ENCODE data around the gene TUBA1B.

DNA sequence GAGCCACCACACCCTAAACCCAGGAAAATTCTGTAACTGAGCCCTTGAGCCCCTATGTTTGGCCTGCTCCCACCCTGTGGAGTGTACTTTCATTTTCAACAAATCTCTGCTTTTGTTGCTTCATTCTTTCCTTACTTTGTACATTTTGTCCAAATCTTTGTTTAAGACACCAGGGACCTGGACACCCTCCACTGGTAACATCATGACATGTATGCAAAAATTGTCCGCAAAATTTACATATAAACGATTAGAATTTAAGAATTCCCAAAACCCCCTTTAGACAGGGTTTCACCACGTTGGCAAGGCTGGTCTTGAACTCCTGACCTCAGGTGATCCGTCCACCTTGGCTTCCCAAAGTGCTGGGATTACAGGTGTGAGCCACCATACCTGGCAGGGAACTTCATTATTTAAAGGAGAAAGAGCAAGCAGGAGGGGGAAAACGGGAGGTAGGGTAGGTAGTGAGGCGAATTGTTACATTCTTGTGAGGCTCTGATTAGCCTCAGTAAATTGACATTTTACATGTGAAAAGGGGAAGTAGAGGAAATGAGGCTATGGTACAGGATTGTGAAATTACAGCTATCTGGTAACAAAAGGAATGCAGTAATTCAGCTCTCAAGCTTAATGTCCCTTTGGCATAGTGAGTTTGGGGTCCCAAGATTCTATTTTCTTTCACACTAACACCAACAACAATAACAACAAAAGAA lies 30.0 kb upstream of the TUBA1B start:
- TF ChIP-seq ZNF677 (tag by site-specific recombination; IDR thresholded peaks at IDR 0.05) (no peak), ZNF350 (tag by site-specific recombination; IDR thresholded peaks at IDR 0.05) (no peak), ZBTB21 (tag by site-specific recombination; IDR thresholded peaks at IDR 0.05) (no peak), ZNF133 (tag by site-specific recombination; IDR thresholded peaks at IDR 0.05) (no peak), ZNF777 (tag by site-specific recombination; IDR thresholded peaks at IDR 0.05; ENCODE audit: borderline replicate concordance) (no peak)
- TF ChIP-seq, protein P1, sequence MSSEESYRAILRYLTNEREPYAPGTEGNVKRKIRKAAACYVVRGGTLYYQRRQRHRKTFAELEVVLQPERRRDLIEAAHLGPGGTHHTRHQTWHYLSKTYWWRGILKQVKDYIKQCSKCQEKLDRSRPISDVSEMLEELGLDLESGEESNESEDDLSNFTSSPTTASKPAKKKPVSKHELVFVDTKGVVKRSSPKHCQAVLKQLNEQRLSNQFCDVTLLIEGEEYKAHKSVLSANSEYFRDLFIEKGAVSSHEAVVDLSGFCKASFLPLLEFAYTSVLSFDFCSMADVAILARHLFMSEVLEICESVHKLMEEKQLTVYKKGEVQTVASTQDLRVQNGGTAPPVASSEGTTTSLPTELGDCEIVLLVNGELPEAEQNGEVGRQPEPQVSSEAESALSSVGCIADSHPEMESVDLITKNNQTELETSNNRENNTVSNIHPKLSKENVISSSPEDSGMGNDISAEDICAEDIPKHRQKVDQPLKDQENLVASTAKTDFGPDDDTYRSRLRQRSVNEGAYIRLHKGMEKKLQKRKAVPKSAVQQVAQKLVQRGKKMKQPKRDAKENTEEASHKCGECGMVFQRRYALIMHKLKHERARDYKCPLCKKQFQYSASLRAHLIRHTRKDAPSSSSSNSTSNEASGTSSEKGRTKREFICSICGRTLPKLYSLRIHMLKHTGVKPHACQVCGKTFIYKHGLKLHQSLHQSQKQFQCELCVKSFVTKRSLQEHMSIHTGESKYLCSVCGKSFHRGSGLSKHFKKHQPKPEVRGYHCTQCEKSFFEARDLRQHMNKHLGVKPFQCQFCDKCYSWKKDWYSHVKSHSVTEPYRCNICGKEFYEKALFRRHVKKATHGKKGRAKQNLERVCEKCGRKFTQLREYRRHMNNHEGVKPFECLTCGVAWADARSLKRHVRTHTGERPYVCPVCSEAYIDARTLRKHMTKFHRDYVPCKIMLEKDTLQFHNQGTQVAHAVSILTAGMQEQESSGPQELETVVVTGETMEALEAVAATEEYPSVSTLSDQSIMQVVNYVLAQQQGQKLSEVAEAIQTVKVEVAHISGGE (tag by site-specific recombination; conservative IDR thresholded peaks at IDR 0.05; ENCODE audit: low read depth), result no peak
- TF ChIP-seq, protein P2, sequence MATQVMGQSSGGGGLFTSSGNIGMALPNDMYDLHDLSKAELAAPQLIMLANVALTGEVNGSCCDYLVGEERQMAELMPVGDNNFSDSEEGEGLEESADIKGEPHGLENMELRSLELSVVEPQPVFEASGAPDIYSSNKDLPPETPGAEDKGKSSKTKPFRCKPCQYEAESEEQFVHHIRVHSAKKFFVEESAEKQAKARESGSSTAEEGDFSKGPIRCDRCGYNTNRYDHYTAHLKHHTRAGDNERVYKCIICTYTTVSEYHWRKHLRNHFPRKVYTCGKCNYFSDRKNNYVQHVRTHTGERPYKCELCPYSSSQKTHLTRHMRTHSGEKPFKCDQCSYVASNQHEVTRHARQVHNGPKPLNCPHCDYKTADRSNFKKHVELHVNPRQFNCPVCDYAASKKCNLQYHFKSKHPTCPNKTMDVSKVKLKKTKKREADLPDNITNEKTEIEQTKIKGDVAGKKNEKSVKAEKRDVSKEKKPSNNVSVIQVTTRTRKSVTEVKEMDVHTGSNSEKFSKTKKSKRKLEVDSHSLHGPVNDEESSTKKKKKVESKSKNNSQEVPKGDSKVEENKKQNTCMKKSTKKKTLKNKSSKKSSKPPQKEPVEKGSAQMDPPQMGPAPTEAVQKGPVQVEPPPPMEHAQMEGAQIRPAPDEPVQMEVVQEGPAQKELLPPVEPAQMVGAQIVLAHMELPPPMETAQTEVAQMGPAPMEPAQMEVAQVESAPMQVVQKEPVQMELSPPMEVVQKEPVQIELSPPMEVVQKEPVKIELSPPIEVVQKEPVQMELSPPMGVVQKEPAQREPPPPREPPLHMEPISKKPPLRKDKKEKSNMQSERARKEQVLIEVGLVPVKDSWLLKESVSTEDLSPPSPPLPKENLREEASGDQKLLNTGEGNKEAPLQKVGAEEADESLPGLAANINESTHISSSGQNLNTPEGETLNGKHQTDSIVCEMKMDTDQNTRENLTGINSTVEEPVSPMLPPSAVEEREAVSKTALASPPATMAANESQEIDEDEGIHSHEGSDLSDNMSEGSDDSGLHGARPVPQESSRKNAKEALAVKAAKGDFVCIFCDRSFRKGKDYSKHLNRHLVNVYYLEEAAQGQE (tag by site-specific recombination; IDR thresholded peaks at IDR 0.05), result no peak
- TF ChIP-seq, protein P3, sequence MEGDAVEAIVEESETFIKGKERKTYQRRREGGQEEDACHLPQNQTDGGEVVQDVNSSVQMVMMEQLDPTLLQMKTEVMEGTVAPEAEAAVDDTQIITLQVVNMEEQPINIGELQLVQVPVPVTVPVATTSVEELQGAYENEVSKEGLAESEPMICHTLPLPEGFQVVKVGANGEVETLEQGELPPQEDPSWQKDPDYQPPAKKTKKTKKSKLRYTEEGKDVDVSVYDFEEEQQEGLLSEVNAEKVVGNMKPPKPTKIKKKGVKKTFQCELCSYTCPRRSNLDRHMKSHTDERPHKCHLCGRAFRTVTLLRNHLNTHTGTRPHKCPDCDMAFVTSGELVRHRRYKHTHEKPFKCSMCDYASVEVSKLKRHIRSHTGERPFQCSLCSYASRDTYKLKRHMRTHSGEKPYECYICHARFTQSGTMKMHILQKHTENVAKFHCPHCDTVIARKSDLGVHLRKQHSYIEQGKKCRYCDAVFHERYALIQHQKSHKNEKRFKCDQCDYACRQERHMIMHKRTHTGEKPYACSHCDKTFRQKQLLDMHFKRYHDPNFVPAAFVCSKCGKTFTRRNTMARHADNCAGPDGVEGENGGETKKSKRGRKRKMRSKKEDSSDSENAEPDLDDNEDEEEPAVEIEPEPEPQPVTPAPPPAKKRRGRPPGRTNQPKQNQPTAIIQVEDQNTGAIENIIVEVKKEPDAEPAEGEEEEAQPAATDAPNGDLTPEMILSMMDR (tag by site-specific recombination; IDR thresholded peaks at IDR 0.05), result no peak
